Measurements from ENCODE around the gene KIF21B.

The KIF21B gene

DNA sequence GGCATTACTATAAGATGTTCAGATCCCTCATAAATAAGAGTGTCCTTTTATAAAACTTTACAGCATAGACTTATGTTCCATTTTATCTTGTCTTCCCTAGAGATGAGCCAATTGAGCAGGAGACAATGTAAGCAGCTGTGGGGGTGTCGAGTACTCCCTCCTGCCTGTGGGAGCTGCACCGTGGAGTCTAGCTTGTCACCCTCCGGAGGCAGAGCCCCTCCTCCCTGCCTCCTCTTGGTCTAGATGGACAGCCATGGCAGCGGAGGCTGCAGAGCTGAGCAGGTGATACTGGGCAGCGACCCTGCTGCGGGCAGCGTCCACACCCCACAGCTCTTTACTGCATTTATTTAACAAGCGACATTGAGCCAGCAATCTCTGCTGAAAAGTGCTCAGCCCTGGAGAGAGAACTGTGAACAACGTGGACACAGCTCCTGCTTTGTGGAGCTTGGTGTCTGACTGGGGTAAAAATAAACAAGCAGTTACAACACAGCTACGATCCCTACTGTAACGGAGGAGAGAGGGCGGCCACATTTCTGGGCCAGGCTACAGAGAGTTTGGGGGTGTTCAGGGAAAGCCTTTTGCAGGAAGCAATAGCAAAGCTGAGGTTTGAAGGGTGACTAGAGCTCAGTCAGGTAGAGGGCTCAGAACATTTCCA, 12.8 kb upstream of the KIF21B start:
- Mint-ChIP-seq H3K27me3 (ENCODE audit: low read depth) (peaks cover 7% of the 10 kb centered on the region), H3K9me3 (no peaks in the 10 kb centered on the region), H3K4me3 (no peak overlapping the region), H3K36me3 (ENCODE audit: low read depth) (no peaks in the 10 kb centered on the region), H3K27ac (no peak overlapping the region), H3K4me1 (no peaks in the 10 kb centered on the region)
- TF ChIP-seq, protein P1, sequence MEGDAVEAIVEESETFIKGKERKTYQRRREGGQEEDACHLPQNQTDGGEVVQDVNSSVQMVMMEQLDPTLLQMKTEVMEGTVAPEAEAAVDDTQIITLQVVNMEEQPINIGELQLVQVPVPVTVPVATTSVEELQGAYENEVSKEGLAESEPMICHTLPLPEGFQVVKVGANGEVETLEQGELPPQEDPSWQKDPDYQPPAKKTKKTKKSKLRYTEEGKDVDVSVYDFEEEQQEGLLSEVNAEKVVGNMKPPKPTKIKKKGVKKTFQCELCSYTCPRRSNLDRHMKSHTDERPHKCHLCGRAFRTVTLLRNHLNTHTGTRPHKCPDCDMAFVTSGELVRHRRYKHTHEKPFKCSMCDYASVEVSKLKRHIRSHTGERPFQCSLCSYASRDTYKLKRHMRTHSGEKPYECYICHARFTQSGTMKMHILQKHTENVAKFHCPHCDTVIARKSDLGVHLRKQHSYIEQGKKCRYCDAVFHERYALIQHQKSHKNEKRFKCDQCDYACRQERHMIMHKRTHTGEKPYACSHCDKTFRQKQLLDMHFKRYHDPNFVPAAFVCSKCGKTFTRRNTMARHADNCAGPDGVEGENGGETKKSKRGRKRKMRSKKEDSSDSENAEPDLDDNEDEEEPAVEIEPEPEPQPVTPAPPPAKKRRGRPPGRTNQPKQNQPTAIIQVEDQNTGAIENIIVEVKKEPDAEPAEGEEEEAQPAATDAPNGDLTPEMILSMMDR (IDR thresholded peaks at IDR 0.05; ENCODE audit: unreplicated experiment in 3 of 3), result no peak

DNA sequence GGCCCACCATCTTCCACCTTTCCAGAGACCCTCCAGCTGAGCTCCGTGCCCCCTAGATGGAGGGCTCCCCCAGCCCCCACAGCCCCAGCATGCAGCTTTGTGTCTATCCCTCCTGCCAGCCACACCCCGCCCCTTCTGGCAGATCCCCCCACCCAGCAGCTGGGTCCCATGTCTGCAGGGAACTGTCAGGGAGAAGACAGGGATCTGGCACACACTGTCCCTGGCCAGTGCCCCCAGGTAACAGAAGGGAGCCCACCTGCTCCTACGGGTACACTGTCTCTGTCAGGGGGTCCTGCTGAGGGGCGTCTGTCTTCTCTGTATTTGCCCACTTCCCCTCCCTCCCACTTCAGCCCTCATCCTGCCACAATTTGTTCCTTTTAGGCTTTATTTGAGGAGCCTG, 11.2 kb upstream of the KIF21B start:
- TF ChIP-seq, protein P1 (IDR thresholded peaks at IDR 0.05; ENCODE audit: unreplicated experiment in 3 of 3), result no peak
- H3K27ac Mint-ChIP-seq, result no peak overlapping the region
- no peaks in the 10 kb centered on the region for H3K4me1 Mint-ChIP-seq
- H3K36me3 Mint-ChIP-seq (ENCODE audit: low read depth), result no peaks in the 10 kb centered on the region
- H3K4me3 Mint-ChIP-seq, result no peak overlapping the region
- H3K27me3 Mint-ChIP-seq (ENCODE audit: low read depth), result peaks cover 13% of the 10 kb centered on the region
- no peaks in the 10 kb centered on the region for H3K9me3 Mint-ChIP-seq

DNA sequence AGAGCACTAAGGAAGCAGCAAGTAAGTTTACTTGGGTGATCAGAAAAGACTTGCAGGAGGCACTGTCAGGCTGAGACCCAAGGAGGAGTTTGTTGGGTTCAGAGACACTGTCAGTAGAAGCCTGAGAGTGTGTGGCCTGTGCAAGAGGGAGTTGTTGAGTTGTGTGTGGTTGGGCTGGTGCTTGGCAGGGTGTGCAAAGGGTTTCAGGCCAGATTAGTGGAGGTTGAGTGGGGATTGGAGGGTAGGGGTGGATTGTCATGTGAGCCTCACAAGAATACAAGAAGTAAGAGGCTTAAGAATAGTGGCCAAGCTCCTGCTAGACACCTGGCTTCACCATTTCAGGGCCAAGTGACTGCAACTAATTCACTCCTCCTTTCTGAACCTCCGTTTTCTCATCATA, 8.9 kb upstream of the KIF21B start:
- H3K4me3 Mint-ChIP-seq, result no peak overlapping the region
- TF ChIP-seq, protein P1 (IDR thresholded peaks at IDR 0.05; ENCODE audit: unreplicated experiment in 3 of 3), result no peak
- no peaks in the 10 kb centered on the region for H3K36me3 Mint-ChIP-seq (ENCODE audit: low read depth)
- H3K27me3 Mint-ChIP-seq (ENCODE audit: low read depth), result peaks cover 13% of the 10 kb centered on the region
- no peaks in the 10 kb centered on the region for H3K9me3 Mint-ChIP-seq
- no peak overlapping the region for H3K27ac Mint-ChIP-seq
- peaks cover 8% of the 10 kb centered on the region for H3K4me1 Mint-ChIP-seq

DNA sequence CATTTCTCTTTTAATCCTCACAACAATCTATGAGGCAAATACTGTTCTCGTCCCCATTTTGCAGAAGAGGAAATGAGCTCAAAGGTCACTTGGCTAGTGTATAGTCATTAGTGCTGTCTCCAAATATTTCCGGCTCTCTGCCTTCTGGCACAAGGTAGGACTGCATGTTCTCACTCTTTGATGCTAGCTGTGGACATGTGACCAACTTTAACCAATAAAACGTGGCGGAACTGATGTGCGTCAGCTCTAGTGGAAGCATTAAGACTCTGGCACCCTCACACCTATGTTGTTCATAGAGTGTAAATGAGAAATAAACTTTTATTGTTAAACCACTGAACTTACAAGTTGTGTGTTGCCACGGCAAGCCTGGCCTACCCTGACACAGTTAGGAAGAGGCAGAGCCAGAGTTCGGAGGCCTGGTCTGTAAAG, 5.0 kb upstream of the KIF21B start:
- Mint-ChIP-seq H3K9me3 (no peaks in the 10 kb centered on the region), H3K4me1 (peaks cover 27% of the 10 kb centered on the region), H3K27ac (no peak overlapping the region), H3K36me3 (ENCODE audit: low read depth) (no peaks in the 10 kb centered on the region), H3K27me3 (ENCODE audit: low read depth) (peaks cover 6% of the 10 kb centered on the region), H3K4me3 (no peak overlapping the region)
- TF ChIP-seq, protein P1 (IDR thresholded peaks at IDR 0.05; ENCODE audit: unreplicated experiment in 3 of 3), result no peak

DNA sequence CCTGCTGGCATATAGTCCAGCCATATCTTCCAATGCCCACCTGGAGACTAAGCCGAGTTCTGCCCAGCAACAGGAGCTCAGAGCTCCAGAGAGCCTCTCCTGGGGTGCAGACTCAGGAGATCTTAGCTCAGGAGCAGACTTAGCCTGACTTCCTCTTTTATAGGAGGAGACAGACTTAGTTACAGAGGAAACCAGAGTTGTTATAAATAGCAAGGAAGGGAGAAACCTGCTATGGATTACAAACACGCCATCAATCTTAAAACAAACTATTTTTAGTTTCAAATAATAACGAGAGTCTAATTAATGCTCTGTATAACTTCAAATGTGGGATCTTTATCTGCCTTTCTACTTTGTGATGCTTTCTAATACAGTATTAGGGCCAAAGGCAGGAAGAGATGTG, 3.3 kb upstream of the KIF21B start:
- peaks cover 18% of the 10 kb centered on the region for H3K27me3 Mint-ChIP-seq (ENCODE audit: low read depth)
- no peaks in the 10 kb centered on the region for H3K9me3 Mint-ChIP-seq
- peak overlapping the region in 2 of 3 experiments; percentile 26 to 68 for H3K27ac Mint-ChIP-seq
- peak overlapping the region; percentile 48 to 60 (median 50) for H3K4me3 Mint-ChIP-seq
- TF ChIP-seq, protein P1 (IDR thresholded peaks at IDR 0.05; ENCODE audit: unreplicated experiment in 3 of 3), result no peak
- no peaks in the 10 kb centered on the region for H3K36me3 Mint-ChIP-seq (ENCODE audit: low read depth)
- peaks cover 38% of the 10 kb centered on the region for H3K4me1 Mint-ChIP-seq

DNA sequence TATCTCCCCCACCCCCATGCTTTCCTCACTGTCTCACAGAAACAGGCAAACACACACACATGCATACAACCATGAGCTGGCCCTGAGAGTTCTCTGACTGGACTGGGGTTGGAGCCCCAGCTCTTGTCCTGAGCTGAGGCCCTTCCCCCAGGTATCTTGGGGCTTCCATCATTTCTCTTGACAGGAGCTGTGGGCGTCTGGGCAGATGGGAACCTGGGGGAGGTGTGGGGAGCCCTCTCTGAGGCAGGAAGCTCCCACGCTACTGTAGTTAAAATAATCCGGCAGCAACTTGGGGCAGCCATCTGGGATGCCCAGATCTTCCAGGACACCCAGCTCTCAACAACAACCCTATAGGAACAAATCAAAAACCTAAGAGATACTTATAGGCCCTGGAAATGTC, 2.7 kb upstream of the KIF21B start:
- Mint-ChIP-seq H3K36me3 (ENCODE audit: low read depth) (no peaks in the 10 kb centered on the region), H3K27ac (peak overlapping the region in 2 of 3 experiments; percentile 26 to 68), H3K4me3 (no peak overlapping the region), H3K4me1 (peaks cover 40% of the 10 kb centered on the region), H3K27me3 (ENCODE audit: low read depth) (peaks cover 24% of the 10 kb centered on the region), H3K9me3 (no peaks in the 10 kb centered on the region)
- TF ChIP-seq, protein P1 (IDR thresholded peaks at IDR 0.05; ENCODE audit: unreplicated experiment in 3 of 3), result no peak
